GM12801 (cell line): Measurements from ENCODE around the gene MYRIP.

Source experiments
- CTCF ChIP-seq: IDR thresholded peaks from one replicate; pipeline ENCODE4 v1.5.1; 2011; ENCODE audit warnings: control low read depth; ENCODE audit not compliant: insufficient read length; ENCODE audit errors: extremely low read depth

Gene MYRIP

GRCh38 chr3:40073310-40074007 is 264.1 kb downstream of the MYRIP start:
- no peak for TF ChIP-seq CTCF

GRCh38 chr3:40078590-40078989 is 269.2 kb downstream of the MYRIP start:
- TF ChIP-seq CTCF = no peak

DNA sequence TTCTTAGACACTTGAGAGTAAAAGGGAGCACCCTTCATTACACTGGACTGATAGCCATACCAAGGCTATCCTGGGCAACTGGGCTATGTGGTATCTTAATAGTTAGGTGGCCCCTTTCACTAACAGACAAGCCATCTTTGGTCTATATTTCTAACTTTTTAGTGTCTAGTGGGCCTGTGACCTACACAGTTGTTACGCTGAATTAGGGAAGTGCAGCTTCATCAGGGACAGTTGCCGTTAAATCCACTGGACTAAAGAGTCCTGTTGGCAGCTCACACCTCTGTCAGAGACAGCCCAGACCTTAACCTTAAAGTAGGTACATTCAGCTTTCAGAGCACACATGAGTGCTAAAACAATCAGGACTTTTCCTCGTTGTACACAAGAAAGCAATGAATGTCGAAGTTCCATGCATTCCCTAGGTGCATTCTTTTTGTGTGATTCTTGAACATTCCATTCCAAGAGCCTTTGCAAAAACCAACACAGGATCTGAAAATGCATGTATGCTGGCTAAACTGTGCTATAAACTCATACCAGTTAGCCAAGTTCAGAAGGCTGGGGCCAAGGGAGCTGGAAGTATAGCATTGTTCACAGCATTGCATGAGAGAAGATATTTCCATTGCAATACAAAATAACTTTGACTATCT is 269.9 kb downstream of the MYRIP start:
- no peak for TF ChIP-seq CTCF

- TF ChIP-seq CTCF = no peak
Measured at GRCh38 chr3:40079847-40080240, 270.4 kb downstream of the MYRIP start.

- no peak for TF ChIP-seq CTCF
Measured at GRCh38 chr3:40083066-40083465, 273.7 kb downstream of the MYRIP start.

DNA sequence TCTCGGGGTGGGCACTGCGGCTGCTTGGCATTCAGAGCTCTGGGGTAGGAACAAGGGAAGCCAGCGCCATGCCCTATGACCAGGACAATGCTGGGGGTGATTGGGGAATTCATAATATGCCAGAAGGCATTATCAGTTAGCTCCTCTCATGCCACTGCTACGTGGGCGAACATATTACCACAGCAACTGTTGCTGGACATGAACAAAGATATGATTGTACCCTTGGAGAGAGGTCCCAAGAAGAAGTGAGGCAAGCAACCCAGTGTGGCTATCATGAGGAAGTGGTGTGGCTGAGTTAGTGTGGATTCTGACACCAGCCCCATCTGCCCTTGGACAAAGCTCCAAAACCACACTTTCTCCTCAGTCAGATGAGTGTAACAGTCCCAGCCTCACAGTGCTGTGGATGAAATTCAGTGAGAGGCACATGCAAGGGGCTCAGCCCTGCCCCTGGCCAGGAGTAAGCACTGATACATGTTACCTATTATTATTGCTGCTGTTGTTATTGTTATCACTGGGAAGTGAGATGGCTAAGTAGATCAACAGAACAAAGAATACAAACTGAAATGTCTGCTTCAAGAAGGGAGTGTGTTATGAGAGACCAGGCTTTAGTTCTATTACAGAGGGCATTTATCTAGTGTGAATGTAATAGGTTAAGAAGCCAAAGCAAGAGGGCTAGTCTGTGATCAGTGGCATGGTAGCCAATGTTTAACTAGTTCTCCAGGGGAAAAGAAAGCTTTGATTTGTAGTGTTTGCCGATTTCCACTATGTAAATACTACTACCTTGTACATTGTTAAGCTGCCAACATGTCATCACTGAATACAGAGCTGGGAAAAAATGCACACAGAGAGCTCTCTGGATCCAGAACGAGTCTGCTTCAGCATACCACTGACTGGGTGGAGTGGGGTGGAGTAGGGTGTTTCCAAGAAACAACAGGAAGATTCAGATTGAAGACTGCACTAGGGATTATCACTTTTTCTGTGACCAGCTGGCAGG is 277.8 kb downstream of the MYRIP start:
- no peak for TF ChIP-seq CTCF

DNA sequence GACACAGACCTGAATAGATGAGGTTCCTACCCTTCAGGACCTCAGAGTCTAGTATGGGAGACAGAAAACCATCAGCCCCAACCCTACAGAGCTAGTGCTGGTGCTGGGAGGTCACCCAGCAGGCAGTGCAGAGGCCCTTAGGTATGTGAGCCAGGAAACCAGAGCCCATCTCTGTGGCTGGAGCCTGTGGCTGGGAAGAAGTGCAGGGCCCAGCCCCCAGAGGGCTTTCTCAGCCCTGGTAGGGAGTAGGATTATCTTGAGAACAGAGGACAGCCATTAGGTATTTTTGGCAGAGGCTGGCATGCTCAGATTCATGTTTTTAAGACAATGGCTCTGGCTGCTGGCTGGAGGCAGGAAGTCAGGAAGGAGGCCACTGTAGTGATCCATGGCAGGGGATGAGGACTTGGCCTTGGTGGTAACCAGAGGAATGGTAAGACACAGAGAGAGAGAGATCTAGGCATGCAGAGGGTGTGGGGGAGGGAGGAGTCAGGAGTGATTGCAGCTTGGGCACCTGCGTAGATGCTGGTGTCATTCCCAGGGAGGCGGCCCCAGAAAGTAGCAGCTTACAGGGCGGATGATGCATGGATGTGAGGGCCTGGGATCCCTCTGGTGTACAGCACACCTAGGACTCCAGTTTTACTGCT is 279.2 kb downstream of the MYRIP start:
- TF ChIP-seq CTCF = no peak
